H1 (cell line): ENCODE data around the gene IRAG1. TPM values are rescaled to one million over a fixed set of nuclear protein-coding genes. Genes with fewer than 3 reads are reported as not detected.

ENCODE experiments used
- CREB1 ChIP-seq: IDR thresholded peaks from 2 replicates; pipeline ENCODE4 v1.6.1; 2012; ENCODE audit warnings: inconsistent platforms
- HDAC2 ChIP-seq, 2 experiments: fragments of 300-600 bp in 1 of 2; sonication (generic) in 1 of 2; IDR thresholded peaks; 2 replicates each; pipeline ENCODE4 v1.6.1; 2011 to 2012; ENCODE audit warnings: low read depth in 2 of 2, low read length in 2 of 2, mild to moderate bottlenecking in 2 of 2, moderate library complexity in 2 of 2, borderline replicate concordance in 1 of 2, inconsistent platforms in 1 of 2
- HDAC6 ChIP-seq: IDR thresholded peaks from one replicate; pipeline ENCODE4 v1.7.1; 2012; ENCODE audit warnings: low read depth, mild to moderate bottlenecking, inconsistent platforms, low read length, moderate library complexity
- POLR2AphosphoS5 ChIP-seq: IDR thresholded peaks from 2 replicates; pipeline ENCODE4 v1.6.1; 2011; ENCODE audit warnings: low read depth, low read length
- RFX5 ChIP-seq: IDR thresholded peaks from 2 replicates; pipeline ENCODE4 v1.6.1; 2011; ENCODE audit warnings: low read depth, low read length, improper control_type of control experiment, borderline replicate concordance
- SUZ12 ChIP-seq: fragments of 200-600 bp; sonication (generic); IDR thresholded peaks from 2 replicates; pipeline ENCODE4 v1.6.1; 2012; ENCODE audit warnings: mild to moderate bottlenecking, inconsistent platforms, low read length, moderate library complexity, mixed read lengths
- TCF12 ChIP-seq: IDR thresholded peaks from 2 replicates; pipeline ENCODE4 v1.6.1; 2011; ENCODE audit warnings: low read depth, mild to moderate bottlenecking, low read length
- USF2 ChIP-seq: IDR thresholded peaks from 2 replicates; pipeline ENCODE4 v1.6.1; 2011; ENCODE audit warnings: low read length, improper control_type of control experiment
- polyA plus RNA-seq, 7 experiments: library from polyadenylated mRNA; depleted of rRNA in 3 of 7; stranded (reverse) in 5 of 7; unstranded in 2 of 7; fragments of >200 nt in 5 of 7; fragments of 200-250 nt in 2 of 7; gene quantifications; 1 replicate in 5 of 7; 2 replicates in 1 of 7; 4 replicates in 1 of 7; pipeline versions ENCODE4 v1.2.1 to v1.2.3, GENCODE V29; 2011 to 2013; ENCODE audit warnings: missing spikeins in 2 of 7, mixed read lengths in 2 of 7
- total RNA-seq: library from RNA; stranded (reverse); fragmentation: NEBNext Ultra II Directional; extraction: Animal tissue kit (Norgen Biotek cat#: 25700); gene quantifications from 2 replicates; pipeline ENCODE4 v1.2.1, GENCODE V29; 2021
- TF ChIP-seq, protein P1 (sequence below): fragments of 300-600 bp; sonication (generic); IDR thresholded peaks from 2 replicates; pipeline ENCODE4 v1.7.1; 2012; ENCODE audit warnings: low read length, moderate library complexity, mild to moderate bottlenecking, inconsistent platforms; ENCODE audit not compliant: insufficient replicate concordance

The IRAG1 gene
- total and polyA plus RNA-seq, 2 of the 8 experiments (the other 6 are each of a cell fraction or from before 2014, with no cell fraction given) = 1.8 to 2.7 TPM

DNA sequence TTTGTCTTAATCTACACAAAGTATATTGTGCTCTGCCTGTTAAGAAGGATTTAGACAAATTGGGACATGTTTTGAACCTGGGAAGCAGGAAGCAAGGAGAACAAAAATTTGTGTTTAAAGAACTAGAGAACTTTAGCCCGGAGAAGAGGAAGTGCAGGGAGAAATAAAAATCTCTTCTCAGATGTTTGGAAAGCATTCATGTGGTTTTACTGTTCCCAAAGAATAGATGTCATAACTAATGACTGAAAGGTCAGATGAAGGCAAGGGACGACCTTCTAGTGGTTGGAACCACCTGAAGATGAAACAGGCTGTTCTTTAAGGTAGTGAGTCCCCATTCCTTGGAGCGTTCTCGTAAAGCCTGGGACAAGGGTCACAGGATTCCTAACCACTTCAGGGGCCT is 38.3 kb downstream of the IRAG1 start (continued):
- TF ChIP-seq, protein P1, sequence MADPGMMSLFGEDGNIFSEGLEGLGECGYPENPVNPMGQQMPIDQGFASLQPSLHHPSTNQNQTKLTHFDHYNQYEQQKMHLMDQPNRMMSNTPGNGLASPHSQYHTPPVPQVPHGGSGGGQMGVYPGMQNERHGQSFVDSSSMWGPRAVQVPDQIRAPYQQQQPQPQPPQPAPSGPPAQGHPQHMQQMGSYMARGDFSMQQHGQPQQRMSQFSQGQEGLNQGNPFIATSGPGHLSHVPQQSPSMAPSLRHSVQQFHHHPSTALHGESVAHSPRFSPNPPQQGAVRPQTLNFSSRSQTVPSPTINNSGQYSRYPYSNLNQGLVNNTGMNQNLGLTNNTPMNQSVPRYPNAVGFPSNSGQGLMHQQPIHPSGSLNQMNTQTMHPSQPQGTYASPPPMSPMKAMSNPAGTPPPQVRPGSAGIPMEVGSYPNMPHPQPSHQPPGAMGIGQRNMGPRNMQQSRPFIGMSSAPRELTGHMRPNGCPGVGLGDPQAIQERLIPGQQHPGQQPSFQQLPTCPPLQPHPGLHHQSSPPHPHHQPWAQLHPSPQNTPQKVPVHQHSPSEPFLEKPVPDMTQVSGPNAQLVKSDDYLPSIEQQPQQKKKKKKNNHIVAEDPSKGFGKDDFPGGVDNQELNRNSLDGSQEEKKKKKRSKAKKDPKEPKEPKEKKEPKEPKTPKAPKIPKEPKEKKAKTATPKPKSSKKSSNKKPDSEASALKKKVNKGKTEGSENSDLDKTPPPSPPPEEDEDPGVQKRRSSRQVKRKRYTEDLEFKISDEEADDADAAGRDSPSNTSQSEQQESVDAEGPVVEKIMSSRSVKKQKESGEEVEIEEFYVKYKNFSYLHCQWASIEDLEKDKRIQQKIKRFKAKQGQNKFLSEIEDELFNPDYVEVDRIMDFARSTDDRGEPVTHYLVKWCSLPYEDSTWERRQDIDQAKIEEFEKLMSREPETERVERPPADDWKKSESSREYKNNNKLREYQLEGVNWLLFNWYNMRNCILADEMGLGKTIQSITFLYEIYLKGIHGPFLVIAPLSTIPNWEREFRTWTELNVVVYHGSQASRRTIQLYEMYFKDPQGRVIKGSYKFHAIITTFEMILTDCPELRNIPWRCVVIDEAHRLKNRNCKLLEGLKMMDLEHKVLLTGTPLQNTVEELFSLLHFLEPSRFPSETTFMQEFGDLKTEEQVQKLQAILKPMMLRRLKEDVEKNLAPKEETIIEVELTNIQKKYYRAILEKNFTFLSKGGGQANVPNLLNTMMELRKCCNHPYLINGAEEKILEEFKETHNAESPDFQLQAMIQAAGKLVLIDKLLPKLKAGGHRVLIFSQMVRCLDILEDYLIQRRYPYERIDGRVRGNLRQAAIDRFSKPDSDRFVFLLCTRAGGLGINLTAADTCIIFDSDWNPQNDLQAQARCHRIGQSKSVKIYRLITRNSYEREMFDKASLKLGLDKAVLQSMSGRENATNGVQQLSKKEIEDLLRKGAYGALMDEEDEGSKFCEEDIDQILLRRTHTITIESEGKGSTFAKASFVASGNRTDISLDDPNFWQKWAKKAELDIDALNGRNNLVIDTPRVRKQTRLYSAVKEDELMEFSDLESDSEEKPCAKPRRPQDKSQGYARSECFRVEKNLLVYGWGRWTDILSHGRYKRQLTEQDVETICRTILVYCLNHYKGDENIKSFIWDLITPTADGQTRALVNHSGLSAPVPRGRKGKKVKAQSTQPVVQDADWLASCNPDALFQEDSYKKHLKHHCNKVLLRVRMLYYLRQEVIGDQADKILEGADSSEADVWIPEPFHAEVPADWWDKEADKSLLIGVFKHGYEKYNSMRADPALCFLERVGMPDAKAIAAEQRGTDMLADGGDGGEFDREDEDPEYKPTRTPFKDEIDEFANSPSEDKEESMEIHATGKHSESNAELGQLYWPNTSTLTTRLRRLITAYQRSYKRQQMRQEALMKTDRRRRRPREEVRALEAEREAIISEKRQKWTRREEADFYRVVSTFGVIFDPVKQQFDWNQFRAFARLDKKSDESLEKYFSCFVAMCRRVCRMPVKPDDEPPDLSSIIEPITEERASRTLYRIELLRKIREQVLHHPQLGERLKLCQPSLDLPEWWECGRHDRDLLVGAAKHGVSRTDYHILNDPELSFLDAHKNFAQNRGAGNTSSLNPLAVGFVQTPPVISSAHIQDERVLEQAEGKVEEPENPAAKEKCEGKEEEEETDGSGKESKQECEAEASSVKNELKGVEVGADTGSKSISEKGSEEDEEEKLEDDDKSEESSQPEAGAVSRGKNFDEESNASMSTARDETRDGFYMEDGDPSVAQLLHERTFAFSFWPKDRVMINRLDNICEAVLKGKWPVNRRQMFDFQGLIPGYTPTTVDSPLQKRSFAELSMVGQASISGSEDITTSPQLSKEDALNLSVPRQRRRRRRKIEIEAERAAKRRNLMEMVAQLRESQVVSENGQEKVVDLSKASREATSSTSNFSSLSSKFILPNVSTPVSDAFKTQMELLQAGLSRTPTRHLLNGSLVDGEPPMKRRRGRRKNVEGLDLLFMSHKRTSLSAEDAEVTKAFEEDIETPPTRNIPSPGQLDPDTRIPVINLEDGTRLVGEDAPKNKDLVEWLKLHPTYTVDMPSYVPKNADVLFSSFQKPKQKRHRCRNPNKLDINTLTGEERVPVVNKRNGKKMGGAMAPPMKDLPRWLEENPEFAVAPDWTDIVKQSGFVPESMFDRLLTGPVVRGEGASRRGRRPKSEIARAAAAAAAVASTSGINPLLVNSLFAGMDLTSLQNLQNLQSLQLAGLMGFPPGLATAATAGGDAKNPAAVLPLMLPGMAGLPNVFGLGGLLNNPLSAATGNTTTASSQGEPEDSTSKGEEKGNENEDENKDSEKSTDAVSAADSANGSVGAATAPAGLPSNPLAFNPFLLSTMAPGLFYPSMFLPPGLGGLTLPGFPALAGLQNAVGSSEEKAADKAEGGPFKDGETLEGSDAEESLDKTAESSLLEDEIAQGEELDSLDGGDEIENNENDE = no peak
- TF ChIP-seq TCF12 = no peak
- no peak for TF ChIP-seq SUZ12
- no peak for TF ChIP-seq CREB1
- TF ChIP-seq POLR2AphosphoS5 = no peak
- no peak for TF ChIP-seq RFX5
- TF ChIP-seq HDAC2 (IDR thresholded peaks at IDR 0.05; ENCODE audit: borderline replicate concordance in 1 of 2, low read depth in 2 of 2, low read length in 2 of 2) = no peak
- TF ChIP-seq HDAC6 = no peak
- TF ChIP-seq USF2 = no peak
